ENCODE results near the gene C2CD5.

DNA sequence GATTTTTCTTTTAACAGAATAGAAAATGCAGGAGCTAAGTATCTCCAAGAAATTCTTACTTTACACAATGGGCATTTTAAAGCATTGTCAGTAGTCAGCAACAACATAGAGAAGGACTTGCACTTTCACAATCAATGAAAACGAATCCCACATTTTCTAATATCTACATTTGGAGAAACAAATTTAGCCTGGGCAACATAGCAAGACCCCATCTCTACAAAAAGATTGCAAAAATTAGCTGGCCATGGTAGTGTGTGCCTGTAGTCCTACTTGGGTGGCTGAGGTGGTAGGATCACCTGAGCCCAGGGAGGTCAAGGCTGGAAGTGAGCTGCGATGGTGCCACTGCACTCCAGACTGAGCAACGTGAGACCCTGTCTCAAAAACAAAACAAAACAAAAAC is 30.6 kb upstream of the C2CD5 start:
- no peak for TF ChIP-seq CTCF (conservative IDR thresholded peaks at IDR 0.05; ENCODE audit: low read depth, low read length)
- TF ChIP-seq RCOR1 (IDR thresholded peaks at IDR 0.05; ENCODE audit: insufficient replicate concordance, low read length) = no peak
- no peak for TF ChIP-seq MAFK (IDR thresholded peaks at IDR 0.05; ENCODE audit: low read depth, low read length)
- no peak for TF ChIP-seq POLR2A (IDR thresholded peaks at IDR 0.05; ENCODE audit: low read depth, low read length)
- TF ChIP-seq RFX5 (IDR thresholded peaks at IDR 0.05; ENCODE audit: low read depth, low read length) = no peak
- no peak for TF ChIP-seq BHLHE40 (IDR thresholded peaks at IDR 0.05; ENCODE audit: low read depth, low read length)
- no peak for TF ChIP-seq MXI1 (IDR thresholded peaks at IDR 0.05; ENCODE audit: borderline replicate concordance, low read depth, low read length)
- TF ChIP-seq MAZ (IDR thresholded peaks at IDR 0.05; ENCODE audit: borderline replicate concordance, low read depth, low read length) = no peak

Data from IMR-90 (cell line).